ENCODE measurements around the gene SEPTIN10. TPM values are rescaled to one million over a fixed set of nuclear protein-coding genes. Genes with fewer than 3 reads are reported as not detected.

SEPTIN10 gene
- total and polyA plus RNA-seq, 2 of the 8 experiments (the other 6 are each of a cell fraction or from before 2014, with no cell fraction given), result 23.7 to 101 TPM

DNA sequence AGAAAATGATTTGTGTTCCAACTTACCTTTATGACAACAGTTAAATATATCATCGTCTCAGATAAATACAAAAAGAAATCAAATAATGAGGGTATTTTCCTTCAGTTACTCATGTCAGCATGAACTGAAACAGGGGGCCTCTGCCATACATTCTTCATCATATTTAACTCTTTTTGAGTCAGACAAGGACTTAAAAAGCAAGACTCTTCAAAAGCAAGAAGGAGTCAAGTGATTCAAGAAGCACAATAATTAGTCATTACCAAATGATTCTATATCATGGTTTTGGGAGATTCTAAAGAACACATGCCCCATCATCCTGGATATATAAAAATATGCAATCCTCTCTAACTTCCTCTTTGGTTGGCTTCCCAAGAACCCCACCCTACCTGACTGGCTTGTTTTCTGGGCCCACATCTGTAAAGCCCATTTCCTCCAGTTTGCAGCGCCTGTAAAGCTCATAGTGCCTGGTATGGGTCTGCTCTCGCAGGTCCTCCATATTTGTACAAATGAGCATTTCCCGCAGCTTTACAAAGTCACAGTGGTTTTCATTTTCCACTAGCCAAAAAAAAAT is 49.7 kb downstream of the SEPTIN10 start (continued):
- TF ChIP-seq NRF1 (IDR thresholded peaks at IDR 0.05; ENCODE audit: low read depth, low read length), result no peak
- TF ChIP-seq RFX5 (IDR thresholded peaks at IDR 0.05; ENCODE audit: borderline replicate concordance, low read depth, low read length), result no peak
- no peak for TF ChIP-seq CTBP2 (IDR thresholded peaks at IDR 0.05; ENCODE audit: borderline replicate concordance, insufficient read depth, insufficient read length, low read length)
- TF ChIP-seq POU5F1 (IDR thresholded peaks at IDR 0.05; ENCODE audit: low read depth, low read length), result no peak
- TF ChIP-seq TCF12 (IDR thresholded peaks at IDR 0.05; ENCODE audit: low read depth, low read length), result no peak
- TF ChIP-seq CHD1 (IDR thresholded peaks at IDR 0.05; ENCODE audit: low read depth, low read length), result no peak

Data from H1 (cell line).